T1000 (cell line): ENCODE results near the gene PELI2.

Source experiments
- DNase-seq: peaks from one replicate; lab custom pipeline; 2025; ENCODE audit warnings: mixed read lengths; lab: John Stamatoyannopoulos, UW

PELI2 gene

DNA sequence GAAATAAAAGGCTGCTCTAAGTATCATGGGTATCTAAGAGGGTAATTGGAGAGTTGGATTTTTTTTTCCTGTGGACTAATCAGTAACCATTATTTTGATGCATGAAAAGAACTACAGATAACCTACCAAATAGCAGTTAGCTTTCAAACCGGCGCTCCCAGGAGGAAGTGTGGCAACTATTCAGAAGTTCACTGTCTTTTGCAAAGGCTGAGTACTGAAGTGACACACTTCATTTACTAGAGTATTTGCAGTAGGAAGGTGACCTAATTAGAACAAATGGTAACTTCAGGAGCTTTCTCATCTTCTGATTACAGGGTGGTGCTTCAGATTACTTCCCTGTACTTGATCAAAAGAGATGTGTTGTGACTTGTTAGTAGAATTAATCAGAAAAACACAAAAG lies 87.7 kb downstream of the PELI2 start:
- no peak for DNase-seq

DNA sequence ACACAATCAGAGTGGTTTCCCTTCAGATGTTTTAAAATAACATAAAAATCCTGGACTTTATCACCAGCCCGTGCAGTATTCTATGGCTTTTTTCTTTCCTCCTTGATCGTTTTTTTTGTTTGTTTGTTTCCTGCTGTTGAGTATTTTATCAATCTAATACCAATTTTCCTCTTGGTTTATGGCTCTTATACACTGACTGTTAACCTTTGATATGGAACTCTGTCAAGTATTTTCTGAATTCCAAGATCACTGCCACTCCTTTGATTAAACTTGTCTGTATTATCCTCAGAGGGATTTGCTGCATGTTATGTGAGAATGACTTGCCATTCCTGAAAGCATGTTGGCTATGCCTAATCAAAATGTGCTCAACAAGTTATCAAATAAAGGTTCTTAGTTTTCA lies 88.4 kb downstream of the PELI2 start:
- no peak for DNase-seq

DNA sequence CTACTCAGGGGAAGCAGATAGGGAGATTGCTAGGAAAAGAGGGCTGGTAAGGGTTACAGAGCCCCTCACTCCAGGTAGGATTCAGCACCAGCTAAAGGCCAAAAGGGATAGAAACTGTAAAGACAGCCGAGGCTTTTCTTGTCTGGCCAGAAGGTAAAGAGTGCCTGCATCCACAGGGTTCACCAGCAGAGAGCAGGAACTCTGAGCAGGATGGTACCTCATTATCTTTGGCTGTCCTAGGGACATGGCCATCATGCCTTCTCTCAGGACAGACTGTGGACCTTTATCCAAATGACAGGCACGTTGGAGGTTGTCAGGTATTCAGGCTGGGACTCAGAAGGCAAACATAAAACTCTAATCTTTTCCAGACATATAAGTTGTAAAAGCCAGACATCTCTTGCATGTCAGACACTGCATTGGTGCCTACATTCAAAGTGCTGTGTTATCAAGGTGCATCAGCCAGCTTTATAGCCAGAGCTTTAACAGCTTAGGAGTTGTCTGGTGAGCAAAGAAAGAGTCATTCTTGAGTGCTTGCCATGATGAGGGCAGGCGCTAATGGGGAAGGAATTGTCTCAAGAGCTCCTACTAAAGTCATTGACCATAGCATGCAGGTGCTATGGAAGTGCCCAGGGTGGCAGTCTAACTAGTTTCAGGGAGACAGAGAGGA lies 89.5 kb downstream of the PELI2 start:
- no peak for DNase-seq

DNA sequence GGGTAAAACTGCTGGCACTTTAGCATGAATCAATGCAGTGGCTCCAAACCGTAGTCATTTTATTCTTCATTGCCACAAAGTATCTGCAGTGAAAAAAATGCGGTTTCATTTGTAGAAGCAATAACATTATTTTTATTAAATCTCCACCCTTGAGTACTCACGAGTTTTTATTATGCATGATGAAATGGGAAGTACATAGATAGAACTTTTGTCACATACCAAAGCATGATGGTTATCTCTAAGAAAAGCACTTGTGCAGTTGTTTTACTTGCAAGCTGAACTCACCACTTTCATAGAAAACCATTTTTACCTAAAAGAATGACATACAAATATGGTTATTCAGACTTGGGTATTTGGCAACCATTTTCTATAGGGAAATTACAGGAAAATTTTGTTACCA lies 90.3 kb downstream of the PELI2 start:
- no peak for DNase-seq

DNA sequence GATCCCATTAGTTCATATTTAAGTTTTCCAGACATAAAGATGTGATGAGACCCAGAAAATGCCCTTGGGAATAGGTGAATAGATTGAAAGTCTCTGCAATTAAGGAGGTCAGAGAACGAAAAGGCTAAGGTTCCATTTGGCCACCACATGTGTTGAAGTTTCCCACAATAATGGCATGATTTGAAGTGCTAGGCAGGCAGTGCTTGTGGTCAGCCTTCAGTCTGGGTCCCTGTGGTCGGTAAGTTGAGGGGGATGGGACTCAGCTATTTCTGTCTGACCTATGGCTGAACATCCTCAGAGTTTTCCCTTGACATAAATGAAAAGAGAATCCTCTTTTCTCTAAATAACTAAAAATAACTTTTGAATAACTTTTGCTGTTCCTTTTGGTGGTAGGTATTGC lies 92.4 kb downstream of the PELI2 start:
- no peak for DNase-seq

DNA sequence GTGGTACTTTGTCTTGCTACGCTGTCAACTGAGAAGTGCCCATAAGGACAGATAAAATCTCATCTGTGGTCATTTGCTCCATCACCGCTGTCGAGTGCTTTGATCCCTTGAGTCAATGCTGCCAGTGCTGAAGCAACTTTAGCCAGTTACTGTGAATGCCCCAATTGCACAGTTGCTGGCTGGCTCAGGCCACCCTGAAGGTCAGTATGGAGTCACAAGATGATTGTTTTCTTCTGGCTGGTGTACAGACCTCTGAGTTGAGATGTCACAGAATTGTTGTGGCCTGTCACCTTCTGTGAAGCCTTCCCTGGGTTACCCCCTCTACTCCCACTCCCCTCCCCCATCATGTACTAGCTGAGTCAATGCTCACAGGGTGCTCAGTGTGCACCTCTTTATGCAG lies 92.9 kb downstream of the PELI2 start:
- DNase-seq: no peak

DNA sequence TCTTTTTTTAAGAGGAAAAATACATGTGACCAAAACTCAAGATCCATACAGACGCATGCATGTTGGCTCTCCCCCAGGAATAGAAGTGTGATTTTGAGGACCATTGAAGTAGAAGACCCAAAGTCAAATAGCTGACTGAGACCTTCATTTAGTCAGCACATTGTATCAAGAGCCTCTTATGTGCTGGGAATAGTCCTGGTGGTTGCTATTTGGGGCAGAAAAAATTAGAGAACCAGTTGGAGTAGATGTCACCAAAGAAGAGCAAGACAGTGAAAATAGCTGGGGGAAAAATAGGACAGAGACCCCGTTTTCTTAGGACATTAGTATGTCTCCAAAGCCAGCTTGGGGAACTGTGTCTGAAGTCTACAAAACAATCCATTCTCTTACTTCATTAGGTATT lies 93.6 kb downstream of the PELI2 start:
- DNase-seq: no peak

DNA sequence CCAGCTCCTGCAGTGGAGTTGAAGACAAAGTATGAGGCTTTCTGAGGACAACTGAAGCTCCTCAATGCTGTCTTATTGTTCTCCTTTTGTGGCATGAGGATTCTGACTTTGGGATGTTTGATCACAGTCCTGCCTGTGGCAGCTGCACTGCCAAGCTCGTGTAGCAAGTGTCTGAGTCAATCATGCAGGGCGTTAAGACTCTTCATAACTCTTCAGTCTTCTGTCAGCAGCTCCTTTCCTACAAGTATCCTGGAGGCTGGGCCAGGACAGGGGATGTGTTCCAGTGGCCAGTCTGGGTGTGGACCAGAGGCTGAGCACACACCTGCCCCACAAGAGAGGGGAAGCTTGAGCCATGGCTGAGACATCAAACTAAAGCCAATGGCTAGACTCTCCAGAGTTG lies 94.3 kb downstream of the PELI2 start:
- no peak for DNase-seq

DNA sequence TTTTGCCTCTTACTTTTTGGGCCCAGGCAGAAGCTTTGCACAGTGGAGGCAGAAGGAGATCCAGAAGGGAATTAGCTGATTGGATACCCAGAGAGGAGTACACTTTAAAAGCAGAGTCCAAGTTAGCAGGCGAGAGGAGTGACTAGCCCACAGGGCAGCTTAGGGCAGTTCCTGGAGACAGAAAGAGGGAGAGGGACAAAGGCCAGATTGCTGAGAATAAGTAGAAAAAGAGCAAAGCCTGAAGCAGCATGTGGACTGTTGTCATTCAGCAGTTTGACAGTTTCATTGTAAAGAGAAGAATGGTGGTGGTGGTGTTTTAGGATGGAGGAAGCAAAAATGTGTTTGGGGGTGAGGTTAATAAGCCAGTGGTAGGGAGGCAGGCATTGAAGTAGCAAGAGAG lies 95.1 kb downstream of the PELI2 start:
- DNase-seq: no peak

DNA sequence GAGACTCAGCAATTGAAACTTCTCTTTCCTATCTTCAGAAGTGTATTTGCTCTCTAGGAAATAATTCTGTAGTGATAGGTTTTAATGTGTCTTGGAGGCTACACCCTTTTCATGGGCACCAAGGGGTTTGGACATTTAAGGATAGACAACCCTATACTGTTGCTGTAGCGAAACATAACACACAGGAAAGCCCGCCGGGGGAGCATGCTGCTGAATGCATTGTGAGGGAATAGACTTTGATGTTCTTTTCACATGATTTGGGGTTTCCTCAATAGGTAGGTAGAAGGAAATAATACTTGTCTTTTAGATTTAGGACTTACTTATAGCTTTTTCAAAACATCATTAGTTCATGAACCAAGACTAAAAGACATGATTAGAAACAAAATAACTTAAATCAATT lies 97.0 kb downstream of the PELI2 start:
- no peak for DNase-seq

DNA sequence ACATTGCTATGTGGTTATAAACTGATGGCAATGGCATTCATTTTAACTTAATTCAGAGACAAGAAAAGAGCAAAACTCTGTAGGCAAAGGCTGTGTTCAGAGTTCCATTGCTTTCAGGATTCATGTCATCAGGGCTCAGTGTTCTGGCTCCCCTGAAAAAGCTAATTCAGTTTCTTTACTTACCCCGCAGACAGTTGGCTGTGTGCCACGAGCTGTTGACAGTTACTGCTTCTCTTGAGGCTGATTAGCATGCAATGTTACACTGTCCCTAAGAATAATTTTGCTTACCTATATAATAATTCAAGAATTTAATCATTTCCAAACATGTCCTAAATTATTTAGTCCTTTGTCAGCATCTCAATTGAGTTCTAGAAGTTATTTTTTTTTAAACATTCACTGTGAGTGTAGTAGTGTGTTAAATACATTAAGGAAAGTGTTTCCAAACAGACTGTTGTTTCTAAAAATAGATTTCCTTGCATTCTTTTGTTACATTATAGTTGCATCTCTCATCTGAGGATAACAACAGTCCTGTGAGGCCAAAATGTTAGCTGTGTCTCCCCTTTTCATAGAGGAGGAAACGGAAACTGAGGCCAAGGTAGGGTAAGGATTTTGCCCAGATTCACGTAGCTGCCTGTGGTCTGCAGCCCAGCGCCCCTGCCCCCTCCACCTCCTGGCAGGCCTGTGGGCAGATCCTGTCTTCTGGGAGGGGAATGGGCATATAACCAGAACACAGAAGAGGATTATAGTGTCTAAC lies 98.6 kb downstream of the PELI2 start:
- no peak for DNase-seq

DNA sequence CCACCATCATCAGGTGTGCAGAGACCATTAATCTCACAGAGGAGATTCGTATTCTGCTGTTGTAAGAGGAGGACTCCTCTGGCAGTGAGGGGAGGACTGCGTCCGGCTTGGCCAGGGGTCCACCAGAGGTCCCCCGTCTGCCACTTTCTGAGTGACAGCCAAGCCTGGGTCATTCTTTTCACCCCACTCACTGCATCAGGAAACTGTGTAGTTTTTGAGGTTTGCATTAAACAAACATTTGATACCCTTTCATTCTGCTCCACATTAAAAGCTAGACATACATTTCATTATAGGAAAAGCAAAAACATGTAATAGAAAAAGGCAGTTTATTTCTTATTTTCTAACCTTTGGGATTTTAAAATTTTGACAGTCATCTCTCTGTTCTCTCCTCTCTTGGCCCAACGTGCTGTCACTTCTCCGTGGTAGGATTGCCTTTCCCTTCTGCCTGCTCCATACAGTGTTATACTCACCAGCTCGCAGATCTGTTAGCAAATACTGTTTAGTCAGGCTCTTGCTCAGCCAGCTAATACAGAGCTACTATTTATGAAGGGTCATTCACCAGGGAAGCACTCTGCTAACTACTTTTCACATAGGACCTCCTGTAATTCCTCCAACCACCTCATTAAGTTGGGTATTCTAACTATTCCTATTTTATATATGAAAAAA lies 99.3 kb downstream of the PELI2 start:
- DNase-seq: no peak

DNA sequence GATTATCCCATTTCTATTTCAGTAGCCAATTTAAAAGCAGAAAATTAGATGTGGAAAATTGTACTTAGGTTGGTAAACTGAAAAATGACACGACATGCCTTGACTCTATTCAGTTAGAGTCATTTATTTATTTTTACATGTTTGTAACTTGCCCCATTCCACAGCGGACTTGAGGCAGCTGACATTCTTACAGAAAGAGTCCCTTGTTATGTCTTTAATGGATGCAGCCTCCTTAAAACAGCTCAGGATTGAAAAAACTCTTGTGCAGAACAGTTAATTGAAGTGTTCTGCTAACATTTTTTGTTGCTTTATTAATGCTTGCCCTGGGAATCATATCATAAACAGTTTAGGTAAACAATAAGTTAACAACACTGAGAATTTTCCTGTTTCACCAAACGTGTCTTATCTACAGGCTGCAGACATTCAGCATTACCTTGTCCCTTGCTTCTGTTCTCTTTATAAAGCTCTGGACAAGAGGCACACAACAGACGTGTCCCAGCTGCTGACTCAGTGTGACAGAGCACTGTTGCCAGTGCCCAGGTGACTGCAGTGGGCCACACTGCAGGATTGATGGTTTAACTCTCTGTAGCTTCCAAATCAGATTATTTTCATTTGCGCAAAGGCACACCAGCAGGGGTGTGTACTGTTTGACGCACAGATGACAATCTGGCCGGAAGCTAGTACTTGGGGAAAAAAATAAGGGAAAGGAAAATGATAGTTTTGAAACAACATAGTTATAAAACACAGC lies 101.6 kb downstream of the PELI2 start:
- DNase-seq: no peak

DNA sequence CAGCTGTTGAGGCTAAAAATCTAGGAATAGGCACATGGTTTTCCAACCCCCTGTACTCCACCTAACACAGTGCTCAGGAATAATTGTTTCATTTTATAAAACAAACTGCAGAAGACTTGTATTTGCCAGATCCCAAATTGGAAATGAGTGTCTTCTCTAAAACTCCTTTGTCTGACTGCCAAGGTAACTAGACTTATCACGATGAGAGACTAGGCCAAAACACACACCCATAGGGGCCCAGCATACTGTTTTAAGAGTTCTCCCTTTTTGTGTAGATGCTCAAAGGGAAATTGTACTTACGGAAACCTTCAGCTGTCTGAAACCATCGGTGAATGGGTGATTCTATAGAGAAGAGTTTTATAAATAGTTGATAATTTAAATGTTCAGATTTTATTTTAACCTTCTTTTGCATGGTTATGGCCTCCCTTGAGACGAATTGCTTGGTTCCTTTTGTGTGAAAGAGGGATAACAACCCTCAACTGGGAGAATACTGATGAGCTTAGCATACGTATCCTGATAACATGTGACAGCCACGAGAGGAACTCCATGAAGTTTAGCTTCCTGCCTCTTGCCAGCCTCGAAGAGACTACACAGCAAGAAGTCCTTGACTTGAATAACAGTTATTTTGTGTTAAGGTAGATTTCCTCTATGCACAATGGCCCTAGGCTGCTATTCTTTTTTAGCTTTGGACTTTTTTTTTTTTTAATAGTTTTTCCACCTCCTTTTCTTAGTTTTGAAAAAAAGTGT lies 103.3 kb downstream of the PELI2 start:
- no peak for DNase-seq

DNA sequence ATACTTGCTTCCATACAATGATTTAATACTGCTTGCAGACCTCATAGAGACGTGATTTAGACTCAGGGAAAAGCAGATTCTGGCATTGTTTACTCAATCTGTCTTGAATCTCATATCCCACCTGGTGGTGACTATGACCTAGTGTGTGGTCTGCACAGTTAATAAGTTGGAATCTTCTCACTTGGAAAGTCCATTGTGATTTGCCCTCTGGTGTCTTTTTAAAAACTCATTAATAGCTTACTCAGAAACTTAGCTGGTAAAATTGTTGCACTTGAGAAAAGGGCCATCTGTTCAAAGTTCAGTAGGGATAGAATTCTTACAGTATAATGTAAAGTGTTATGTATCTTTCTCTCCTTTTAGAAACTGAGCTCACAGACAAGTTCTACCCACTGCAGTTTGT lies 106.0 kb downstream of the PELI2 start:
- DNase-seq: no peak

DNA sequence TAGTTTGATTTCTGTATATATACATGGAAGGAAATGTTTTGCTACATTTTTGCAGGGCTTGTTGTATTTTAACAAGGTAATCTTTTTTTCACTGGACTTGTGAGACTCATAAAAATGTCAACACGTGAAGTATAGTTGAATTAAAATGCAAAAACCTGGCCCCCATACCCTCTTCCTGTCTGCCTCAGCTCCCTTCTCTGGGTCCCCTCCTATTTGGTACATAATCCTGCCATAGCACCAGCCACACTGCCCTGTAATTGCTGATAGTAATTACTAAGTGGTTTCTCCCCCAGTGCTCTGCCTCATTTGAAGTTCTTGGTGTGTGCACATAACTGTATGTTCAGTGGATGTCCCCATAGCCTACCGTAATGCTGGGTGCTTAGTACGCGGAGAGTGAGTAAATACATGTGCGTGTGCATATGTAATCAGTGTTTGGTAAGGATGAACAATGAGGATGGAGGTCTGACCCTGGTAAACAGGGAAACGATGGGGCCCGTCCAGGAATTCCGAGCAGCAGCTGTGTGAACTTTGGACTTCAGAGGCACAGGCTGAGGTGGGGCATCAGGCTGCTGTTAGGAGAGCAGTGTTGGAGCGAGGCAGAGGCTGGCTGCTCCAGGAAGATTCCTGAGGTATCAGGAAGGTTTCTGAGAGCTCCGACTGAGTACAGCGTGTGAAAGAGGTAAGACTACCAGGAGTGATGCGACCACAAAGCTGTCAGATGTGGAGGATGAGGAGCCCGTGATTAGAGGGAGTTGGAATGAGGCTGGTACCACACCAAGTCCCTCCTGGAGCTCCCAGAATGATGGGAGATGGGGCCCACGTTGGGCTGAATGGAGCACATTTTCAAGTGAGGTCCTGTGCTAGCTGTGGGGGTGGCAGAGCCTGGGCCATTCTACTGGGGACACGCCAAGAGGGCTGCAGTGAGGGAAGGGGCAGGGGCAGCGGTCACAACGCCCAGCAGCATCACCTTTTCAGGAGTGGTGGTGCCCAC lies 106.8 kb downstream of the PELI2 start:
- DNase-seq: no peak

DNA sequence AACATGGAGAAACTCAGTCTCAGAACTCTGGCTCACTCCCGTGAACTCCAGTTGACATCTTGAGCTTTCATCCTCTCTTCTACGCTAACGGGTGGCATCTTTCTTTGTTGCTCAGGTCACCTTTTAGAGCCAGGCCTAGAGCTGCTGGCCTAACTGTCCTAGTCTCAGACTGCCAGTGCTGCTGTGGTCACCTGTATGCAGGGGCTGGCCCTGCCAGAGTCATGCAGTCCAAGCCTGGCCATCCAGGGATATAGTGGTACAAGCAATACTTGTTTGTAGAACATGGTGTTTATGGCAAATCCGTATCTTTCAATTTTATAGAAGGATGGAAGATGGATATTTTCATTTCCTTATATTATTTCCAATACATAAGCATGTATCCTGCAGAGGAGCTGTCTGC lies 117.2 kb downstream of the PELI2 start:
- no peak for DNase-seq

DNA sequence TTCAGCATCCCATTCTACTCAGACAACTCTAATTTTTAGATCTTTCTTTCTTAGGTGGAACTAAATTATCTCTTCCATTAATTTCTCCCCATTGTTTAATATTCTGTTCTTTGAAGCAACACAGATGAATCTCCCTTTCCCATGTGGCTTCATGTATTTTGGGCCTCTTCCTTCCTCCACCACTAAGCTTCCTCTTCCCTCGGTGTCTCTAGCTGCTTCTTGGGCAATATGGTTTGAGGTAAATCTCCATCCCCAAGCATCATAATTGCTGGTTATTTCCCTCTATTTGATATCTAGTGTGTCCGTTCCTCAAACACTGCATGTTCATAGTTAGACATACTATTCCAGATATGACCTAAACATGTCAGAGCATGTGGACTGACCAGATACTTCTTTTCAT lies 119.2 kb downstream of the PELI2 start:
- no peak for DNase-seq

DNA sequence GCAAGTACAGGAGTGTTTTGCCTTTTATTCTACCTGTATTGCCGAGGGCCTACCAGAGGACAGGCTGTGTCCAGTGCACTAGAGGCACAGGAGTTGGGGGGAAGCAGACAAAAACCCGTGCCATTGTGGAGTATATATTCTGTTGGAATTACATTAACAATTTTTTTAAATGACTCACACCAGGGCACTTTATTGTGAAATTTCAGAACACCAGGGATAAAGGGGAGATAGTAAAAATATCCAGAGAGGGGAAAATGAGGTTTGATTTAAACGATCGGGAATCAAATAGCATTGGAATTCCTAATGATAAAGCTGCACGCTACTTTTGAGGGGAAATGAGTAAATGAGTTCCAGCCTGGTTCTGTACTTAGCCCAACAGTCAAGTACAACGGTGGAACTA lies 123.2 kb downstream of the PELI2 start:
- no peak for DNase-seq

DNA sequence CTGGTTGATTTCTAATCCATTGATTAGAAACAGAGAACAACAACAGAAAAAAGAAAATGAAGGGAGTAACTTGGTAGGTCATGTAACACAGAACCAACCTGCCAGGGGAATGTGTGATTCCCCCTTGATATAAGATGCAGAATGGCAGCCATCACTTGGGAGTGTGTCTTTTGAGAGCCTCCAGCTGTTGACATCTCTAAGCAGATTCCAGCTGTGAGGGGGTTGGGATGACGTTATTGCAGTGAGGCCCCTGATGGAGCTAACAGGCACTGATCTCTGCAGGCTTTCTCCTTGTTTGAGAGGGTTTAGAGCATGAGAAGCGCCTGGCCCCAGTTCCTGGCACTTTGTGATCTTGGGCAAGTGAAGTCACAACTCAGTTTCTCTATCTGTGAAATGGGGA lies 124.9 kb downstream of the PELI2 start:
- DNase-seq: no peak
